SH-SY5Y (cell line): ENCODE results near the gene CTU1.

ENCODE experiments used
- GATA2 ChIP-seq: IDR thresholded peaks from 2 replicates; pipeline ENCODE4 v1.6.1; 2011; ENCODE audit warnings: mild to moderate bottlenecking, low read depth, low read length
- GATA3 ChIP-seq: IDR thresholded peaks from 2 replicates; pipeline ENCODE4 v1.6.1; 2011; ENCODE audit warnings: low read depth, mild to moderate bottlenecking, low read length, moderate library complexity

CTU1 gene

GRCh38 chr19:51122112-51122981 is 14.1 kb upstream of the CTU1 start:
- TF ChIP-seq GATA2 (no peak), GATA3 (no peak)

- no peak for TF ChIP-seq GATA3
- no peak for TF ChIP-seq GATA2
These were observed 13.0 kb upstream of the CTU1 start for GRCh38 chr19:51121257-51121656.

- TF ChIP-seq GATA3 = no peak
These were observed 12.0 kb upstream of the CTU1 start for GRCh38 chr19:51120160-51120559.

GRCh38 chr19:51119611-51120010 is 11.4 kb upstream of the CTU1 start:
- TF ChIP-seq GATA2 (no peak), GATA3 (no peak)

GRCh38 chr19:51119101-51119500 is 10.9 kb upstream of the CTU1 start:
- TF ChIP-seq GATA2 (no peak), GATA3 (no peak)

GRCh38 chr19:51116736-51117286 is 8.6 kb upstream of the CTU1 start:
- TF ChIP-seq GATA2 = no peak
- no peak for TF ChIP-seq GATA3

GRCh38 chr19:51114087-51114729 is 6.0 kb upstream of the CTU1 start:
- TF ChIP-seq GATA2 = no peak
- TF ChIP-seq GATA3 = no peak

GRCh38 chr19:51111606-51112005 is 3.4 kb upstream of the CTU1 start:
- TF ChIP-seq GATA2 (no peak), GATA3 (no peak)

GRCh38 chr19:51110666-51110971 is 2.4 kb upstream of the CTU1 start:
- TF ChIP-seq GATA2 = no peak
- no peak for TF ChIP-seq GATA3

- TF ChIP-seq GATA2 (no peak), GATA3 (no peak)
These were observed 567 bp upstream of the CTU1 start for GRCh38 chr19:51108805-51109146.

- TF ChIP-seq GATA3 = no peak
These were observed 673 bp downstream of the CTU1 start for GRCh38 chr19:51107406-51108065.

- TF ChIP-seq GATA3 (no peak), GATA2 (no peak)
These were observed 4.3 kb downstream of the CTU1 start for GRCh38 chr19:51103926-51104341.

- no peak for TF ChIP-seq GATA2
- no peak for TF ChIP-seq GATA3
These were observed 5.2 kb downstream of the CTU1 start for GRCh38 chr19:51102991-51103390.

GRCh38 chr19:51101171-51101865 is 6.9 kb downstream of the CTU1 start:
- TF ChIP-seq GATA3 = no peak
- no peak for TF ChIP-seq GATA2
